ENCODE measurements around the gene PLPP3. TPM values are rescaled to one million over a fixed set of nuclear protein-coding genes. Genes with fewer than 3 reads are reported as not detected.

Gene PLPP3
- total and polyA plus RNA-seq, 2 donors (not counting 1 experiment from before 2014, with no cell fraction given): 343 to 465 TPM

- no peak for TF ChIP-seq EZH2 (IDR thresholded peaks at IDR 0.05; ENCODE audit: low read length, missing control alignments)
- TF ChIP-seq CTCF (conservative IDR thresholded peaks at IDR 0.05 in 1 of 2, IDR thresholded peaks at IDR 0.05 in 1 of 2; ENCODE audit: low read depth in 1 of 2, low read length in 2 of 2): no peak
- H3K27ac ChIP-seq (ENCODE audit: insufficient read depth, low read length): no peak overlapping the region
- no peaks in the 10 kb centered on the region for H3K79me2 ChIP-seq (ENCODE audit: control insufficient read depth, insufficient read depth, low read length)
- H4K20me1 ChIP-seq (ENCODE audit: control insufficient read depth, extremely low read depth, insufficient read depth, low read length): no peaks in the 10 kb centered on the region
- H3K4me1 ChIP-seq (ENCODE audit: control insufficient read depth, extremely low read depth, insufficient read depth, low read length): no peaks in the 10 kb centered on the region
- H3K4me2 ChIP-seq (ENCODE audit: extremely low read depth, insufficient read depth, low read length): no peak overlapping the region
- no peak overlapping the region for H3K9ac ChIP-seq (ENCODE audit: insufficient read depth, low read length)
- H3K36me3 ChIP-seq (ENCODE audit: control insufficient read depth, insufficient read depth, low read length): no peaks in the 10 kb centered on the region
- H3K9me3 ChIP-seq (ENCODE audit: control insufficient read depth, insufficient read depth, low read depth, low read length): no peaks in the 10 kb centered on the region
- H3K27me3 ChIP-seq (ENCODE audit: control insufficient read depth, insufficient read depth, low read length): no peaks in the 10 kb centered on the region
- H3K4me3 ChIP-seq (replicated peaks in 1 of 4; ENCODE audit: control extremely low read depth in 1 of 4, insufficient read depth in 1 of 4, low read depth in 3 of 4, low read length in 4 of 4): no peak overlapping the region
- H2AFZ ChIP-seq (ENCODE audit: low read length): no peak overlapping the region
- DNase-seq (ENCODE audit: low read depth in 2 of 2): peak in 1 of 2 donors; percentile 45
Observed at GRCh38 chr1:56457756-56458375, 121.5 kb downstream of the PLPP3 start.

GRCh38 chr1:56456435-56457101 is 122.8 kb downstream of the PLPP3 start:
- H3K4me3 ChIP-seq (replicated peaks in 1 of 4; ENCODE audit: control extremely low read depth in 1 of 4, insufficient read depth in 1 of 4, low read depth in 3 of 4, low read length in 4 of 4): no peak overlapping the region
- no peaks in the 10 kb centered on the region for H3K9me3 ChIP-seq (ENCODE audit: control insufficient read depth, insufficient read depth, low read depth, low read length)
- no peaks in the 10 kb centered on the region for H3K36me3 ChIP-seq (ENCODE audit: control insufficient read depth, insufficient read depth, low read length)
- peak in 1 of 2 donors; percentile 85 for DNase-seq (ENCODE audit: low read depth in 2 of 2)
- H3K27ac ChIP-seq (ENCODE audit: insufficient read depth, low read length): no peak overlapping the region
- H3K79me2 ChIP-seq (ENCODE audit: control insufficient read depth, insufficient read depth, low read length): no peaks in the 10 kb centered on the region
- H3K27me3 ChIP-seq (ENCODE audit: control insufficient read depth, insufficient read depth, low read length): no peaks in the 10 kb centered on the region
- TF ChIP-seq EZH2 (IDR thresholded peaks at IDR 0.05; ENCODE audit: low read length, missing control alignments) (no peak), CTCF (conservative IDR thresholded peaks at IDR 0.05 in 1 of 2, IDR thresholded peaks at IDR 0.05 in 1 of 2; ENCODE audit: low read depth in 1 of 2, low read length in 2 of 2) (no peak)
- no peak overlapping the region for H3K4me2 ChIP-seq (ENCODE audit: extremely low read depth, insufficient read depth, low read length)
- no peaks in the 10 kb centered on the region for H4K20me1 ChIP-seq (ENCODE audit: control insufficient read depth, extremely low read depth, insufficient read depth, low read length)
- H2AFZ ChIP-seq (ENCODE audit: low read length): no peak overlapping the region
- no peak overlapping the region for H3K9ac ChIP-seq (ENCODE audit: insufficient read depth, low read length)
- H3K4me1 ChIP-seq (ENCODE audit: control insufficient read depth, extremely low read depth, insufficient read depth, low read length): no peaks in the 10 kb centered on the region

GRCh38 chr1:56453417-56454078 is 125.8 kb downstream of the PLPP3 start:
- no peak overlapping the region for H3K27ac ChIP-seq (ENCODE audit: insufficient read depth, low read length)
- TF ChIP-seq EZH2 (IDR thresholded peaks at IDR 0.05; ENCODE audit: low read length, missing control alignments): no peak
- TF ChIP-seq CTCF (conservative IDR thresholded peaks at IDR 0.05 in 1 of 2, IDR thresholded peaks at IDR 0.05 in 1 of 2; ENCODE audit: low read depth in 1 of 2, low read length in 2 of 2): no peak
- no peak for DNase-seq (ENCODE audit: low read depth in 2 of 2)
- H3K27me3 ChIP-seq (ENCODE audit: control insufficient read depth, insufficient read depth, low read length): no peaks in the 10 kb centered on the region
- H3K9me3 ChIP-seq (ENCODE audit: control insufficient read depth, insufficient read depth, low read depth, low read length): no peaks in the 10 kb centered on the region
- no peak overlapping the region for H2AFZ ChIP-seq (ENCODE audit: low read length)
- no peaks in the 10 kb centered on the region for H3K79me2 ChIP-seq (ENCODE audit: control insufficient read depth, insufficient read depth, low read length)
- no peak overlapping the region for H3K4me2 ChIP-seq (ENCODE audit: extremely low read depth, insufficient read depth, low read length)
- no peak overlapping the region for H3K4me3 ChIP-seq (replicated peaks in 1 of 4; ENCODE audit: control extremely low read depth in 1 of 4, insufficient read depth in 1 of 4, low read depth in 3 of 4, low read length in 4 of 4)
- H3K36me3 ChIP-seq (ENCODE audit: control insufficient read depth, insufficient read depth, low read length): no peaks in the 10 kb centered on the region
- H4K20me1 ChIP-seq (ENCODE audit: control insufficient read depth, extremely low read depth, insufficient read depth, low read length): no peaks in the 10 kb centered on the region
- no peak overlapping the region for H3K9ac ChIP-seq (ENCODE audit: insufficient read depth, low read length)
- no peaks in the 10 kb centered on the region for H3K4me1 ChIP-seq (ENCODE audit: control insufficient read depth, extremely low read depth, insufficient read depth, low read length)

Measured in fibroblast of lung (primary cell).